Tibial nerve (tissue), 4 donors: Measurements from ENCODE around the gene SHC2. TPM values are rescaled to one million over a fixed set of nuclear protein-coding genes. Genes with fewer than 3 reads are reported as not detected.

Experiments used
- DNase-seq, 2 donors: peaks; one replicate each; pipeline ENCODE4 v3.0.0-alpha.2; 2019; ENCODE audit warnings: low spot score in 2 of 2
- H3K27ac ChIP-seq, 4 donors: fragments of 200-600 bp; sonication (generic) in 3 of 4; one replicate each; pipeline ENCODE4 v1.5.1; 2017 to 2019; ENCODE audit warnings: mild to moderate bottlenecking in 1 of 4
- H3K27me3 ChIP-seq, 2 donors: fragments of 200-600 bp; sonication (generic) in 1 of 2; one replicate each; pipeline versions ENCODE4 v1.5.1 to v1.6.0; 2017 to 2019
- H3K36me3 ChIP-seq, 3 donors: fragments of 200-600 bp; sonication (generic); one replicate each; pipeline ENCODE4 v1.5.1; 2018 to 2019
- H3K4me1 ChIP-seq, 4 donors: fragments of 200-600 bp; sonication (generic) in 3 of 4; one replicate each; pipeline ENCODE4 v1.5.1; 2017 to 2019
- H3K4me3 ChIP-seq, 4 donors: fragments of 200-600 bp; sonication (generic) in 3 of 4; one replicate each; pipeline ENCODE4 v1.5.1; 2017 to 2019; ENCODE audit warnings: mild to moderate bottlenecking in 1 of 4, moderate library complexity in 1 of 4
- H3K9me3 ChIP-seq, 4 donors: fragments of 200-600 bp; sonication (generic) in 3 of 4; one replicate each; pipeline ENCODE4 v1.5.1; 2017 to 2019
- CTCF ChIP-seq, 5 experiments: fragments of 200-600 bp in 3 of 5; fragments of 450-650 bp in 2 of 5; sonication (generic) in 3 of 5; IDR thresholded peaks; one replicate each; pipeline ENCODE4 v1.5.1; 2016 to 2019; ENCODE audit warnings: antibody characterized with exemption in 5 of 5, mild to moderate bottlenecking in 3 of 5, moderate library complexity in 2 of 5
- EP300 ChIP-seq, 2 donors: sonication (generic); formaldehyde crosslinking; IDR thresholded peaks; one replicate each; pipeline ENCODE4 v1.6.1; 2017; ENCODE audit warnings: antibody characterized with exemption in 2 of 2, mild to moderate bottlenecking in 1 of 2
- POLR2A ChIP-seq, 2 donors: fragments of 450-650 bp; IDR thresholded peaks; one replicate each; pipeline ENCODE4 v1.6.1; 2017; ENCODE audit warnings: antibody characterized with exemption in 2 of 2, mild to moderate bottlenecking in 2 of 2, moderate library complexity in 2 of 2
- WGBS, 2 donors: methylation state at CpG; one replicate each; pipeline ENCODE4 v1.1.5; 2018; 5-methylcytosine and 5-hydroxymethylcytosine counted together
- total RNA-seq, 4 donors: library from RNA; depleted of rRNA; stranded (reverse); fragments of >200 nt; gene quantifications; one replicate each; pipeline ENCODE4 v1.1.0, GENCODE V29; 2016

The SHC2 gene
- total RNA-seq, 4 donors from 2014 or later = 13.5 to 41.1 (median 22.9) TPM

- WGBS, 2 donors = 63 to 72% methylated on average over 12 to 19 of the region's 20 CpGs
- Histone ChIP-seq H3K36me3 (no peaks in the 10 kb centered on the region), H3K9me3 (no peaks in the 10 kb centered on the region), H3K27ac (no peak overlapping the region), H3K4me1 (no peaks in the 10 kb centered on the region), H3K4me3 (no peak overlapping the region), H3K27me3 (peaks cover 0 to 4% of the 10 kb centered on the region in 2 donors)
- DNase-seq = no peak
- no peak for TF ChIP-seq CTCF (IDR thresholded peaks at IDR 0.05)
- no peak for TF ChIP-seq POLR2A (IDR thresholded peaks at IDR 0.05)
- TF ChIP-seq EP300 (IDR thresholded peaks at IDR 0.05) = no peak
These were observed 9.9 kb upstream of the SHC2 start for GRCh38 chr19:470701-471100.

GRCh38 chr19:469833-470232 lies 9.0 kb upstream of the SHC2 start:
- TF ChIP-seq POLR2A (IDR thresholded peaks at IDR 0.05) = no peak
- TF ChIP-seq EP300 (IDR thresholded peaks at IDR 0.05) = no peak
- no peak for TF ChIP-seq CTCF (IDR thresholded peaks at IDR 0.05)

GRCh38 chr19:468587-469256 lies 7.9 kb upstream of the SHC2 start:
- 70 to 71% methylated on average over 17 to 27 of the region's 27 CpGs for WGBS, 2 donors
- peaks cover 0 to 2% of the 10 kb centered on the region in 2 donors for H3K27me3 ChIP-seq
- H3K4me1 ChIP-seq = no peaks in the 10 kb centered on the region
- no peak overlapping the region for H3K27ac ChIP-seq
- no peaks in the 10 kb centered on the region for H3K9me3 ChIP-seq
- TF ChIP-seq CTCF (IDR thresholded peaks at IDR 0.05) (no peak), EP300 (IDR thresholded peaks at IDR 0.05) (no peak), POLR2A (IDR thresholded peaks at IDR 0.05) (no peak)
- H3K36me3 ChIP-seq = no peaks in the 10 kb centered on the region
- no peak for DNase-seq
- no peak overlapping the region for H3K4me3 ChIP-seq

More at GRCh38 chr19:469833-470232, 9.0 kb upstream of the SHC2 start:
- H3K4me1 ChIP-seq = no peaks in the 10 kb centered on the region
- no peak overlapping the region for H3K27ac ChIP-seq
- H3K36me3 ChIP-seq = no peaks in the 10 kb centered on the region
- no peaks in the 10 kb centered on the region for H3K9me3 ChIP-seq
- WGBS, 2 donors = 75 to 80% methylated on average over 7 of the region's 7 CpGs
- H3K27me3 ChIP-seq = peaks cover 0 to 4% of the 10 kb centered on the region in 2 donors
- H3K4me3 ChIP-seq = no peak overlapping the region
- DNase-seq = no peak

DNA sequence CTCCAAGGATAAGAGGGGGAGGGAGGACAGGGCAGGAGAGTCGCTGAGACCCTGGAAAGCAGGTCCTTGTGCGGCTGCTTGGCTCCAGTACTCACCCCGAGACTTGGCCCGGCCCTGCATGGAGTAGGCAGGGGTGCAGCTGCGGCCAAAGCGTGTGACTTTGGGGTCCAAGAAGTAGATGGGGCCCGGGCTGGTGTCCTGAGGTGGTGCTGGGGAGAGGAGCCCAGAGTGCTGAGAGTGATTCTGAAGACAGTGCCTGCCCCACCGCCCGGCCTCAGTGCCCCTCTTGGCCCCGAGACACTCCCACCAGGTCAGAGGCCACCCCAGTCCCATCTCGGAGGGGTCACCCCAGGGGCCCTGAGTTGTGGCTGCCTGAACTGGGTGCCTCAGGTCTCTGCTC lies 6.7 kb upstream of the SHC2 start:
- Histone ChIP-seq H3K4me1 (no peaks in the 10 kb centered on the region), H3K27ac (no peak overlapping the region), H3K27me3 (peaks cover 0 to 9% of the 10 kb centered on the region in 2 donors), H3K4me3 (no peak overlapping the region), H3K36me3 (no peaks in the 10 kb centered on the region), H3K9me3 (no peaks in the 10 kb centered on the region)
- no peak for DNase-seq
- 71 to 73% methylated on average over 11 of the region's 11 CpGs for WGBS, 2 donors
- no peak for TF ChIP-seq POLR2A (IDR thresholded peaks at IDR 0.05)
- no peak for TF ChIP-seq EP300 (IDR thresholded peaks at IDR 0.05)
- TF ChIP-seq CTCF (IDR thresholded peaks at IDR 0.05) = no peak

- DNase-seq = no peak
- TF ChIP-seq CTCF (IDR thresholded peaks at IDR 0.05) (no peak), EP300 (IDR thresholded peaks at IDR 0.05) (no peak), POLR2A (IDR thresholded peaks at IDR 0.05) (no peak)
- no peak overlapping the region for H3K4me3 ChIP-seq
- no peak overlapping the region for H3K27ac ChIP-seq
- no peaks in the 10 kb centered on the region for H3K9me3 ChIP-seq
- 91 to 96% methylated on average over 3 of the region's 3 CpGs for WGBS, 2 donors
- no peaks in the 10 kb centered on the region for H3K36me3 ChIP-seq
- peaks cover 2 to 27% of the 10 kb centered on the region in 2 donors for H3K27me3 ChIP-seq
- H3K4me1 ChIP-seq = peaks cover 0 to 15% (median 7%) of the 10 kb centered on the region in 4 donors
These were observed 4.4 kb upstream of the SHC2 start for GRCh38 chr19:465056-465816.
